Right renal pelvis (tissue), 4 donors: ENCODE data around the gene MLLT1. TPM values are rescaled to one million over a fixed set of nuclear protein-coding genes. Genes with fewer than 3 reads are reported as not detected.

Source experiments
- DNase-seq, 4 donors: peaks; one replicate each; pipeline ENCODE4 v3.0.0-alpha.2; 2013; ENCODE audit warnings: low read depth in 4 of 4, low spot score in 3 of 4, missing footprints in 1 of 4
- polyA plus RNA-seq, 4 donors: library from polyadenylated mRNA; unstranded; fragments of 120-200 nt; gene quantifications; one replicate each; pipeline ENCODE4 v1.2.1, GENCODE V29; 2013; ENCODE audit not compliant: insufficient read length in 4 of 4

Gene MLLT1
- polyA plus RNA-seq, 4 donors = 79.8 to 121 (median 86.5) TPM

- no peak for DNase-seq
Measured at GRCh38 chr19:6212403-6213265, 67.1 kb downstream of the MLLT1 start.

GRCh38 chr19:6211632-6212402 is 68.0 kb downstream of the MLLT1 start:
- no peak for DNase-seq

- DNase-seq = no peak
Measured at GRCh38 chr19:6210721-6211600, 68.8 kb downstream of the MLLT1 start.

- DNase-seq = no peak
Measured at GRCh38 chr19:6210091-6210490, 69.7 kb downstream of the MLLT1 start.

- no peak for DNase-seq
Measured at GRCh38 chr19:6209680-6210079, 70.1 kb downstream of the MLLT1 start.

GRCh38 chr19:6209233-6209632 is 70.5 kb downstream of the MLLT1 start:
- no peak for DNase-seq

- DNase-seq = no peak
Measured at GRCh38 chr19:6204866-6205723, 74.7 kb downstream of the MLLT1 start.

GRCh38 chr19:6204212-6204611 is 75.6 kb downstream of the MLLT1 start:
- DNase-seq = no peak

GRCh38 chr19:6199240-6199994 is 80.4 kb downstream of the MLLT1 start:
- peak; percentile 98 to 100 (median 98) for DNase-seq

GRCh38 chr19:6198896-6199239 is 80.9 kb downstream of the MLLT1 start:
- DNase-seq = no peak

GRCh38 chr19:6196361-6196760 is 83.4 kb downstream of the MLLT1 start:
- no peak for DNase-seq

- DNase-seq = no peak
Measured at GRCh38 chr19:6188811-6189210, 91.0 kb downstream of the MLLT1 start.

GRCh38 chr19:6187374-6187773 is 92.4 kb downstream of the MLLT1 start:
- DNase-seq = no peak

- DNase-seq = no peak
Measured at GRCh38 chr19:6185835-6186834, 93.6 kb downstream of the MLLT1 start.

GRCh38 chr19:6185093-6185834 is 94.5 kb downstream of the MLLT1 start:
- no peak for DNase-seq

GRCh38 chr19:6181119-6181518 is 98.7 kb downstream of the MLLT1 start:
- no peak for DNase-seq

GRCh38 chr19:6173190-6173589 is 106.6 kb downstream of the MLLT1 start:
- DNase-seq = no peak
